DOHH2 (cell line): ENCODE data around the gene LSM7.

Experiments used
- CTCF ChIP-seq: fragments of 200-600 bp; sonication (generic); IDR thresholded peaks from one replicate; pipeline ENCODE4 v1.5.1; 2014; ENCODE audit warnings: antibody characterized with exemption, mild to moderate bottlenecking, low read depth, low read length; ENCODE audit not compliant: poor library complexity, severe bottlenecking
- EZH2phosphoT487 ChIP-seq: fragments of 200-600 bp; sonication (generic); IDR thresholded peaks from 2 replicates; pipeline ENCODE4 v1.6.1; 2017; ENCODE audit warnings: borderline replicate concordance, mild to moderate bottlenecking, antibody characterized with exemption, low read length, moderate library complexity, mixed read lengths

- no peak for TF ChIP-seq CTCF
- TF ChIP-seq EZH2phosphoT487 = no peak
Measured at GRCh38 chr19:2278459-2279158, 49.8 kb downstream of the LSM7 start.
